Endothelial cell of umbilical vein (primary cell): ENCODE data around the gene PLA2G4F. TPM values are rescaled to one million over a fixed set of nuclear protein-coding genes. Genes with fewer than 3 reads are reported as not detected.

Experiments used
- BruUV-seq: library from RNA; stranded (reverse); fragments of 400-500 nt; replicated peaks from 2 replicates; lab custom pipeline; 2021; lab: Mats Ljungman, UMichigan
- CTCF ChIA-PET: fragments of 300-600, 350-600 bp; sonication (Branson Sonifier 250); formaldehyde crosslinking; loops from one replicate; lab custom pipeline; 2021; ENCODE audit warnings: antibody characterized with exemption, inconsistent platforms; lab: Charles Lee
- POLR2A ChIA-PET: fragments of 300-600, 350-600 bp; sonication (Branson Sonifier 250); formaldehyde crosslinking; loops from one replicate; lab custom pipeline; 2021; ENCODE audit warnings: antibody characterized with exemption, inconsistent platforms; lab: Charles Lee
- DNase-seq: peaks from one replicate; pipeline ENCODE4 v3.0.0-alpha.2; 2011; ENCODE audit warnings: low read depth, low spot score
- FAIRE-seq: peaks from 2 replicates; lab custom pipeline; 2011; peaks lifted over from hg19 to GRCh38; lab: Jason Lieb, UNC
- H2AFZ ChIP-seq: 2 replicates; pipeline ENCODE4 v1.6.0; 2012; ENCODE audit warnings: low read depth, low read length, control low read depth, inconsistent platforms
- H3K27ac ChIP-seq: 2 replicates; pipeline ENCODE4 v1.5.1; 2011; ENCODE audit warnings: low read depth, mild to moderate bottlenecking, control low read depth, low read length, moderate library complexity; ENCODE audit not compliant: insufficient read depth
- H3K27me3 ChIP-seq, 2 experiments: 2 replicates each; pipeline versions ENCODE4 v1.6.0 to v1.6.1; 2011; ENCODE audit warnings: low read length in 2 of 2, mixed read lengths in 1 of 2; ENCODE audit not compliant: control insufficient read depth in 2 of 2, insufficient read depth in 2 of 2
- H3K36me3 ChIP-seq, 2 experiments: 2 replicates in 1 of 2; 3 replicates in 1 of 2; pipeline ENCODE4 v1.5.1; 2011; ENCODE audit warnings: low read length in 2 of 2, mild to moderate bottlenecking in 1 of 2, moderate library complexity in 1 of 2; ENCODE audit not compliant: control insufficient read depth in 2 of 2, insufficient read depth in 2 of 2; ENCODE audit errors: extremely low read depth in 1 of 2
- H3K4me1 ChIP-seq: 3 replicates; pipeline ENCODE4 v1.5.1; 2011; ENCODE audit warnings: mild to moderate bottlenecking, low read length; ENCODE audit not compliant: control insufficient read depth, insufficient read depth; ENCODE audit errors: extremely low read depth
- H3K4me2 ChIP-seq: 2 replicates; pipeline ENCODE4 v1.6.1; 2011; ENCODE audit warnings: low read length, control low read depth, mixed read lengths; ENCODE audit not compliant: insufficient read depth
- H3K4me3 ChIP-seq, 3 experiments: fragments of 200-600 bp in 1 of 3; sonication (generic), shearing (Covaris generic) in 1 of 3; replicated peaks in 1 of 3; 2 replicates each; pipeline ENCODE4 v1.5.1; 2011 to 2016; ENCODE audit warnings: control low read depth in 3 of 3, low read length in 3 of 3, mild to moderate bottlenecking in 2 of 3, inconsistent platforms in 1 of 3, low read depth in 1 of 3, moderate library complexity in 1 of 3; ENCODE audit not compliant: insufficient read depth in 1 of 3
- H3K79me2 ChIP-seq: 2 replicates; pipeline ENCODE4 v1.6.0; 2012; ENCODE audit warnings: low read length, inconsistent platforms; ENCODE audit not compliant: control insufficient read depth, insufficient read depth
- H3K9ac ChIP-seq: replicated peaks from 2 replicates; pipeline ENCODE3; 2011; ENCODE audit warnings: low read length, control low read depth; ENCODE audit not compliant: insufficient read depth; ENCODE audit errors: extremely low read depth
- H3K9me1 ChIP-seq: replicated peaks from 3 replicates; pipeline ENCODE4 v1.6.0; 2011; ENCODE audit warnings: mild to moderate bottlenecking, low read length; ENCODE audit not compliant: control insufficient read depth, insufficient read depth; ENCODE audit errors: extremely low read depth
- H3K9me3 ChIP-seq: replicated peaks from 2 replicates; pipeline ENCODE4 v1.5.1; 2012; ENCODE audit warnings: low read length, inconsistent platforms; ENCODE audit not compliant: control insufficient read depth, insufficient read depth
- H4K20me1 ChIP-seq: replicated peaks from 2 replicates; pipeline ENCODE3; 2011; ENCODE audit warnings: mild to moderate bottlenecking, low read length; ENCODE audit not compliant: control insufficient read depth, insufficient read depth; ENCODE audit errors: extremely low read depth
- CTCF ChIP-seq, 2 donors: IDR thresholded peaks; 1 replicate in 1 of 2; 2 replicates in 1 of 2; pipeline ENCODE4 v1.5.1; 2011; ENCODE audit warnings: low read length in 2 of 2, mild to moderate bottlenecking in 2 of 2, moderate library complexity in 2 of 2, control low read depth in 1 of 2, inconsistent platforms in 1 of 2, low read depth in 1 of 2; ENCODE audit not compliant: insufficient read depth in 1 of 2; ENCODE audit errors: extremely low read depth in 1 of 2
- EZH2 ChIP-seq: IDR thresholded peaks from 2 replicates; pipeline ENCODE4 v1.6.1; 2012; ENCODE audit warnings: borderline replicate concordance, low read depth, mild to moderate bottlenecking, moderate library complexity, low read length, inconsistent platforms; ENCODE audit not compliant: severe bottlenecking
- FOS ChIP-seq: IDR thresholded peaks from 2 replicates; pipeline ENCODE4 v1.6.1; 2011; ENCODE audit warnings: mild to moderate bottlenecking, low read length, moderate library complexity, borderline replicate concordance; ENCODE audit not compliant: insufficient read depth
- GATA2 ChIP-seq: IDR thresholded peaks from 2 replicates; pipeline ENCODE4 v1.7.0; 2011; ENCODE audit warnings: low read depth, mild to moderate bottlenecking, moderate library complexity, mixed read lengths, low read length; ENCODE audit not compliant: insufficient read length, insufficient read depth
- JUN ChIP-seq: IDR thresholded peaks from 2 replicates; pipeline ENCODE4 v1.6.1; 2011; ENCODE audit warnings: borderline replicate concordance, low read depth; ENCODE audit not compliant: insufficient read length, insufficient read depth
- MYC ChIP-seq: IDR thresholded peaks from one replicate; pipeline ENCODE4 v1.6.1; 2011; ENCODE audit warnings: mild to moderate bottlenecking, low read depth, low read length
- POLR2A ChIP-seq: IDR thresholded peaks from 2 replicates; pipeline ENCODE4 v1.6.1; 2012; ENCODE audit warnings: low read depth, mild to moderate bottlenecking, control low read depth, low read length
- POLR2AphosphoS5 ChIP-seq: IDR thresholded peaks from 2 replicates; pipeline ENCODE4 v1.6.1; 2012; ENCODE audit warnings: low read depth, mild to moderate bottlenecking, control low read depth, low read length, moderate library complexity; ENCODE audit not compliant: insufficient read depth
- dilution Hi-C: fragments of 300-500 bp; cut with MboI; formaldehyde crosslinking; loops from one replicate; pipeline ENCODE4 v1.15.0; 2019; ENCODE audit warnings: low sequenced_read_pairs; ENCODE audit not compliant: extremely low pct_ligation_motif_present
- intact Hi-C: fragments of 100-400 bp; cut with micrococcal nuclease; formaldehyde crosslinking; loops from one replicate; pipeline ENCODE4 v1.10.0; 2022
- polyA plus RNA-seq, 4 experiments: library from polyadenylated mRNA; depleted of rRNA in 3 of 4; stranded (reverse) in 3 of 4; unstranded in 1 of 4; fragments of >200 nt; gene quantifications; 2 replicates each; pipeline versions ENCODE4 v1.2.1 to v1.2.3, GENCODE V29; 2011 to 2012; ENCODE audit warnings: missing spikeins in 1 of 4
- total RNA-seq: library from RNA; stranded (reverse); gene quantifications from 2 replicates; pipeline ENCODE4 v1.2.3, GENCODE V29; 2021
- TF ChIP-seq, protein P1 (sequence below): IDR thresholded peaks from 2 replicates; pipeline ENCODE4 v1.6.1; 2011; ENCODE audit not compliant: insufficient read depth, insufficient read length

PLA2G4F gene
- total and polyA plus RNA-seq, 2 donors (not counting 3 experiments of a cell fraction or from before 2014, with no cell fraction given) = not detected

GRCh38 chr15:42165106-42165505 is 8.7 kb upstream of the PLA2G4F start:
- POLR2A ChIA-PET = no interaction called here

More at GRCh38 chr15:42165106-42165505, 8.7 kb upstream of the PLA2G4F start:
- H3K9me3 ChIP-seq = no peaks in the 10 kb centered on the region
- H3K4me3 ChIP-seq = no peak overlapping the region
- no peak overlapping the region for H3K4me2 ChIP-seq
- dilution Hi-C loops = no loop called here
- no peaks in the 10 kb centered on the region for H3K79me2 ChIP-seq
- CTCF ChIA-PET = interaction anchor here (0.6 kb wide), 1 partner anchor 7 kb away, joined by 3 read pairs; no protein-coding TSS in a partner anchor
- H3K9ac ChIP-seq = no peak overlapping the region
- DNase-seq (no peak), FAIRE-seq (no peak)
- TF ChIP-seq GATA2 (no peak), MYC (no peak), POLR2AphosphoS5 (no peak), JUN (no peak), CTCF (IDR thresholded peaks at IDR 0.05; ENCODE audit: extremely low read depth in 1 of 2, insufficient read depth in 1 of 2, low read depth in 1 of 2, low read length in 2 of 2) (no peak), FOS (no peak), EZH2 (no peak), POLR2A (no peak)
- TF ChIP-seq, protein P1, sequence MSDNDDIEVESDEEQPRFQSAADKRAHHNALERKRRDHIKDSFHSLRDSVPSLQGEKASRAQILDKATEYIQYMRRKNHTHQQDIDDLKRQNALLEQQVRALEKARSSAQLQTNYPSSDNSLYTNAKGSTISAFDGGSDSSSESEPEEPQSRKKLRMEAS = no peak
- H3K4me1 ChIP-seq = no peaks in the 10 kb centered on the region
- no peak overlapping the region for H2AFZ ChIP-seq
- no peak overlapping the region for H3K27ac ChIP-seq
- peaks cover 22 to 69% of the 10 kb centered on the region in 2 experiments for H3K36me3 ChIP-seq
- BruUV-seq = no TSS peak
- no peaks in the 10 kb centered on the region for H3K27me3 ChIP-seq
- intact Hi-C loops = no loop called here
- no peaks in the 10 kb centered on the region for H3K9me1 ChIP-seq
- H4K20me1 ChIP-seq = no peaks in the 10 kb centered on the region
